H1 (cell line): ENCODE results near the gene ADIPOR1. TPM values are rescaled to one million over a fixed set of nuclear protein-coding genes. Genes with fewer than 3 reads are reported as not detected.
A peak's percentile ranks its signal among the peaks of the same experiment; 100 is the strongest.

Experiments used
- CTCF ChIA-PET: fragments of 300-600 bp; sonication (Branson Sonifier 250); formaldehyde crosslinking; loops from one replicate; lab custom pipeline; 2021; ENCODE audit not compliant: partially characterized antibody; lab: Charles Lee
- POLR2A ChIA-PET: fragments of 300-600 bp; sonication (Branson Sonifier 250); formaldehyde crosslinking; loops from one replicate; lab custom pipeline; 2021; ENCODE audit warnings: inconsistent platforms; ENCODE audit not compliant: partially characterized antibody; lab: Charles Lee
- DNase-seq, 2 experiments: peaks; one replicate each; pipeline versions ENCODE4 v3.0.0 to v3.0.0-alpha.2; 2010 to 2022; ENCODE audit warnings: low spot score in 2 of 2, low read depth in 1 of 2, mixed read lengths in 1 of 2
- FAIRE-seq: peaks from 2 replicates; lab custom pipeline; 2011; peaks lifted over from hg19 to GRCh38; lab: Jason Lieb, UNC
- H2AFZ ChIP-seq: 2 replicates; pipeline ENCODE4 v1.8.1; 2012; ENCODE audit warnings: low read length, inconsistent platforms
- H2AK5ac ChIP-seq: 2 replicates; pipeline ENCODE4 v1.6.1; 2013; ENCODE audit warnings: low read depth, low read length
- H2BK120ac ChIP-seq: replicated peaks from 2 replicates; pipeline ENCODE3; 2013; ENCODE audit warnings: low read depth, low read length, inconsistent platforms
- H2BK12ac ChIP-seq: 2 replicates; pipeline ENCODE4 v1.6.1; 2013; ENCODE audit warnings: low read depth, low read length
- H2BK15ac ChIP-seq: 2 replicates; pipeline ENCODE4 v1.6.1; 2013; ENCODE audit warnings: low read length
- H2BK20ac ChIP-seq: 2 replicates; pipeline ENCODE4 v1.6.1; 2013; ENCODE audit warnings: low read length
- H2BK5ac ChIP-seq: 2 replicates; pipeline ENCODE4 v1.6.1; 2013; ENCODE audit warnings: low read depth, low read length
- H3K14ac ChIP-seq: 2 replicates; pipeline ENCODE4 v1.6.1; 2013; ENCODE audit warnings: inconsistent platforms; ENCODE audit not compliant: insufficient read length
- H3K18ac ChIP-seq: 2 replicates; pipeline ENCODE4 v1.6.1; 2013; ENCODE audit warnings: low read length; ENCODE audit errors: extremely low read depth
- H3K23ac ChIP-seq: 2 replicates; pipeline ENCODE4 v1.6.1; 2013; ENCODE audit warnings: inconsistent platforms; ENCODE audit not compliant: insufficient read length
- H3K23me2 ChIP-seq: 2 replicates; pipeline ENCODE4 v1.6.1; 2013; ENCODE audit warnings: low read depth, low read length
- H3K27ac ChIP-seq: 2 replicates; pipeline ENCODE4 v1.6.1; 2011; ENCODE audit warnings: low read depth, low read length, inconsistent platforms
- H3K27me3 ChIP-seq, 4 experiments: replicated peaks in 1 of 4; 1 replicate in 1 of 4; 2 replicates in 3 of 4; pipeline versions ENCODE4 v1.6.1 to v1.8.1; 2011 to 2013; ENCODE audit warnings: low read length in 3 of 4, mild to moderate bottlenecking in 3 of 4, inconsistent platforms in 2 of 4, mixed read lengths in 2 of 4, moderate library complexity in 1 of 4; ENCODE audit not compliant: control insufficient read depth in 3 of 4, insufficient read depth in 3 of 4; ENCODE audit errors: extremely low read depth in 1 of 4
- H3K36me3 ChIP-seq, 4 experiments: 2 replicates each; pipeline versions ENCODE4 v1.6.1 to v1.8.1; 2011 to 2013; ENCODE audit warnings: mild to moderate bottlenecking in 4 of 4, low read length in 3 of 4, moderate library complexity in 2 of 4, control low read depth in 1 of 4, inconsistent platforms in 1 of 4; ENCODE audit not compliant: insufficient read depth in 4 of 4, control insufficient read depth in 2 of 4
- H3K4ac ChIP-seq: replicated peaks from 2 replicates; pipeline ENCODE3; 2013; ENCODE audit warnings: low read length, low read depth, mixed read lengths, inconsistent platforms; ENCODE audit not compliant: insufficient read length
- H3K4me1 ChIP-seq, 4 experiments: replicated peaks in 1 of 4; 1 replicate in 1 of 4; 2 replicates in 3 of 4; pipeline versions ENCODE4 v1.6.1 to v1.8.1; 2011 to 2013; ENCODE audit warnings: low read length in 3 of 4, inconsistent platforms in 2 of 4, mixed read lengths in 1 of 4; ENCODE audit not compliant: insufficient read depth in 4 of 4, control insufficient read depth in 3 of 4
- H3K4me2 ChIP-seq, 2 experiments: 2 replicates each; pipeline versions ENCODE4 v1.6.1 to v1.8.1; 2011 to 2013; ENCODE audit warnings: low read depth in 2 of 2, low read length in 2 of 2, control low read depth in 1 of 2, inconsistent platforms in 1 of 2, mild to moderate bottlenecking in 1 of 2; ENCODE audit not compliant: insufficient read depth in 1 of 2
- H3K4me3 ChIP-seq, 4 experiments: fragments of 200-600, 300-600 bp in 1 of 4; sonication (generic), shearing (Covaris generic), sonication (Bioruptor Twin) in 1 of 4; 2 replicates each; pipeline versions ENCODE4 v1.5.1 to v1.8.1; 2011 to 2016; ENCODE audit warnings: low read length in 4 of 4, low read depth in 3 of 4, control low read depth in 2 of 4, inconsistent platforms in 2 of 4, mild to moderate bottlenecking in 2 of 4, mixed read lengths in 1 of 4, moderate library complexity in 1 of 4; ENCODE audit not compliant: insufficient read depth in 2 of 4; ENCODE audit errors: extremely low read depth in 1 of 4
- H3K56ac ChIP-seq: replicated peaks from 2 replicates; pipeline ENCODE3; 2013; ENCODE audit warnings: low read depth, mild to moderate bottlenecking, mixed read lengths, low read length, inconsistent platforms; ENCODE audit not compliant: insufficient read length
- H3K79me1 ChIP-seq: 2 replicates; pipeline ENCODE4 v1.6.1; 2013; ENCODE audit warnings: low read depth, low read length, control low read depth
- H3K79me2 ChIP-seq, 2 experiments: 2 replicates each; pipeline versions ENCODE4 v1.6.1 to v1.8.1; 2012 to 2013; ENCODE audit warnings: low read length in 2 of 2, mild to moderate bottlenecking in 2 of 2, inconsistent platforms in 1 of 2; ENCODE audit not compliant: insufficient read depth in 2 of 2, control insufficient read depth in 1 of 2
- H3K9ac ChIP-seq, 4 experiments: replicated peaks in 1 of 4; 1 replicate in 1 of 4; 2 replicates in 3 of 4; pipeline versions ENCODE4 v1.6.1 to v1.8.1; 2011 to 2013; ENCODE audit warnings: low read depth in 3 of 4, low read length in 3 of 4, control low read depth in 2 of 4, mild to moderate bottlenecking in 2 of 4, moderate library complexity in 2 of 4, inconsistent platforms in 1 of 4; ENCODE audit errors: extremely low read depth in 1 of 4
- H3K9me3 ChIP-seq, 2 experiments: 2 replicates each; pipeline versions ENCODE4 v1.6.1 to v1.8.1; 2012 to 2013; ENCODE audit warnings: mild to moderate bottlenecking in 2 of 2, moderate library complexity in 2 of 2, control low read depth in 1 of 2, inconsistent platforms in 1 of 2, low read depth in 1 of 2, low read length in 1 of 2, mixed read lengths in 1 of 2; ENCODE audit not compliant: insufficient read depth in 2 of 2
- H4K20me1 ChIP-seq, 2 experiments: replicated peaks in 1 of 2; 2 replicates each; pipeline versions ENCODE3 to v1.8.1; 2011 to 2013; ENCODE audit warnings: inconsistent platforms in 2 of 2, low read length in 2 of 2, mild to moderate bottlenecking in 1 of 2; ENCODE audit not compliant: insufficient read depth in 2 of 2, control insufficient read depth in 1 of 2
- H4K5ac ChIP-seq: 2 replicates; pipeline ENCODE4 v1.6.1; 2013; ENCODE audit warnings: low read length, low read depth, mixed read lengths, inconsistent platforms; ENCODE audit not compliant: insufficient read length
- H4K8ac ChIP-seq: 2 replicates; pipeline ENCODE4 v1.8.0; 2013; ENCODE audit warnings: mild to moderate bottlenecking, moderate library complexity, low read length, inconsistent platforms; ENCODE audit not compliant: insufficient read depth; ENCODE audit errors: extremely low read depth
- H4K91ac ChIP-seq: replicated peaks from 2 replicates; pipeline ENCODE3; 2013; ENCODE audit warnings: low read length, mixed read lengths, inconsistent platforms; ENCODE audit not compliant: insufficient read length
- BACH1 ChIP-seq: IDR thresholded peaks from 2 replicates; pipeline ENCODE4 v1.6.1; 2012; ENCODE audit warnings: low read length, improper control_type of control experiment
- CBX8 ChIP-seq: fragments of 300-800, 300-1000 bp; sonication (generic); IDR thresholded peaks from 2 replicates; pipeline ENCODE4 v1.7.1; 2016; ENCODE audit warnings: low read depth, low read length, borderline replicate concordance
- KDM4A ChIP-seq: IDR thresholded peaks from one replicate; pipeline ENCODE4 v1.7.1; 2012; ENCODE audit warnings: low read depth, mild to moderate bottlenecking, moderate library complexity, low read length, inconsistent platforms; ENCODE audit not compliant: severe bottlenecking
- NANOG ChIP-seq: IDR thresholded peaks from 2 replicates; pipeline ENCODE4 v1.6.1; 2011; ENCODE audit warnings: low read length, low read depth, mild to moderate bottlenecking, inconsistent platforms; ENCODE audit not compliant: insufficient read depth, poor library complexity, severe bottlenecking
- POLR2A ChIP-seq, 2 experiments: IDR thresholded peaks; 1 replicate in 1 of 2; 2 replicates in 1 of 2; pipeline ENCODE4 v1.6.1; 2011; ENCODE audit warnings: low read depth in 2 of 2, low read length in 2 of 2, mild to moderate bottlenecking in 2 of 2; ENCODE audit errors: control extremely low read depth in 1 of 2
- RBBP5 ChIP-seq: IDR thresholded peaks from 2 replicates; pipeline ENCODE4 v1.7.1; 2012; ENCODE audit warnings: low read depth, mild to moderate bottlenecking, inconsistent platforms, low read length, moderate library complexity, borderline replicate concordance
- SIRT6 ChIP-seq: IDR thresholded peaks from one replicate; pipeline ENCODE4 v1.7.1; 2012; ENCODE audit warnings: low read length, inconsistent platforms
- SP1 ChIP-seq: IDR thresholded peaks from 2 replicates; pipeline ENCODE4 v1.6.1; 2011; ENCODE audit warnings: low read depth, low read length
- SP2 ChIP-seq: IDR thresholded peaks from 2 replicates; pipeline ENCODE4 v1.6.1; 2012; ENCODE audit warnings: mild to moderate bottlenecking, low read length, inconsistent platforms
- TBP ChIP-seq: IDR thresholded peaks from 2 replicates; pipeline ENCODE4 v1.6.1; 2011; ENCODE audit warnings: low read depth, low read length, improper control_type of control experiment
- TCF12 ChIP-seq: IDR thresholded peaks from 2 replicates; pipeline ENCODE4 v1.6.1; 2011; ENCODE audit warnings: low read depth, mild to moderate bottlenecking, low read length
- WGBS, 2 experiments: shearing (Covaris generic) in 1 of 2; methylation state at CpG; one replicate each; pipeline versions ENCODE4 v1.1.6 to v1.1.7; 2013 to 2015; ENCODE audit warnings: low lambda C conversion rate in 2 of 2, mixed read lengths in 2 of 2, inconsistent platforms in 1 of 2, low coverage in 1 of 2, missing lambda C conversion rate in 1 of 2; ENCODE audit not compliant: insufficient replicate concordance in 2 of 2, insufficient coverage in 1 of 2, insufficient read length in 1 of 2; ENCODE audit errors: extremely low coverage in 1 of 2, missing lambda C conversion rate in 1 of 2; 5-methylcytosine and 5-hydroxymethylcytosine counted together
- polyA plus RNA-seq, 7 experiments: library from polyadenylated mRNA; depleted of rRNA in 3 of 7; stranded (reverse) in 5 of 7; unstranded in 2 of 7; fragments of >200 nt in 5 of 7; fragments of 200-250 nt in 2 of 7; gene quantifications; 1 replicate in 5 of 7; 2 replicates in 1 of 7; 4 replicates in 1 of 7; pipeline versions ENCODE4 v1.2.1 to v1.2.3, GENCODE V29; 2011 to 2013; ENCODE audit warnings: missing spikeins in 2 of 7, mixed read lengths in 2 of 7
- total RNA-seq: library from RNA; stranded (reverse); fragmentation: NEBNext Ultra II Directional; extraction: Animal tissue kit (Norgen Biotek cat#: 25700); gene quantifications from 2 replicates; pipeline ENCODE4 v1.2.1, GENCODE V29; 2021
- TF ChIP-seq, protein P1 (sequence below): IDR thresholded peaks from 2 replicates; pipeline ENCODE4 v1.6.1; 2012; ENCODE audit warnings: inconsistent platforms

The ADIPOR1 gene
- total and polyA plus RNA-seq, 2 of the 8 experiments (the other 6 are each of a cell fraction or from before 2014, with no cell fraction given): 69.8 to 118 TPM

- peaks cover 6% of the 10 kb centered on the region for H3K23me2 ChIP-seq
- no peak overlapping the region; the same call in 1 of the 2 replicates for H4K8ac ChIP-seq
- no peak overlapping the region for H2BK20ac ChIP-seq
- H3K4me2 ChIP-seq: peak overlapping the region; percentile 84 to 98
- peaks cover 0 to 5% of the 10 kb centered on the region in 2 experiments for H4K20me1 ChIP-seq
- no peak overlapping the region for H3K14ac ChIP-seq
- H2BK120ac ChIP-seq: no peak overlapping the region
- H3K4me3 ChIP-seq: peak overlapping the region; percentile 80 to 99 (median 84)
- H3K4ac ChIP-seq: peak overlapping the region; percentile 36
- no peak overlapping the region for H3K56ac ChIP-seq
- no peak overlapping the region; the same call in 1 of the 2 replicates for H2BK15ac ChIP-seq
- H3K27me3 ChIP-seq: no peaks in the 10 kb centered on the region
- no peak for DNase-seq
- peaks cover 0 to 3% (median 0%) of the 10 kb centered on the region in 4 experiments; a peak in 1 of 7 replicates for H3K4me1 ChIP-seq
- WGBS, 2 experiments: 14% methylated on average over 9 of the region's 10 CpGs; no CpG with 5 or more reads in 1 of the 2 experiments
- CTCF ChIA-PET: interaction anchor here (1.7 kb wide), 1 partner anchor 41 kb away, joined by 10 read pairs; no protein-coding TSS in a partner anchor
- no peaks in the 10 kb centered on the region for H3K9me3 ChIP-seq
- no peak overlapping the region for H2AK5ac ChIP-seq
- H2BK12ac ChIP-seq: peak overlapping the region; percentile 45; the same call in 1 of the 2 replicates
- POLR2A ChIA-PET: interaction anchor here (0.9 to 1.2 kb wide), 6 partner anchors 12 to 147 kb away, joined by 3 to 4 read pairs (median 3); partner anchors contain the start of gene KLHL12
- no peak for TF ChIP-seq BACH1
- peak; percentile 17 for TF ChIP-seq KDM4A
- 0 out of 2 replicates have a peak, but pooled peaks have one; percentile 23 for TF ChIP-seq TBP
- no peak for TF ChIP-seq POLR2A (IDR thresholded peaks at IDR 0.05; ENCODE audit: control extremely low read depth in 1 of 2, low read depth in 2 of 2, low read length in 2 of 2)
- TF ChIP-seq TCF12: no peak
- TF ChIP-seq RBBP5: no peak
- no peak for TF ChIP-seq SIRT6
- TF ChIP-seq, protein P1, sequence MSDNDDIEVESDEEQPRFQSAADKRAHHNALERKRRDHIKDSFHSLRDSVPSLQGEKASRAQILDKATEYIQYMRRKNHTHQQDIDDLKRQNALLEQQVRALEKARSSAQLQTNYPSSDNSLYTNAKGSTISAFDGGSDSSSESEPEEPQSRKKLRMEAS: no peak
- no peak for TF ChIP-seq NANOG
- TF ChIP-seq SP2: no peak
- TF ChIP-seq CBX8: no peak
- no peak for TF ChIP-seq SP1
- peak overlapping the region; percentile 3 for H4K5ac ChIP-seq
- H3K18ac ChIP-seq: peak overlapping the region; percentile 81; the same call in 1 of the 2 replicates
- FAIRE-seq: no peak
- H2AFZ ChIP-seq: peak overlapping the region; percentile 92
- no peak overlapping the region for H2BK5ac ChIP-seq
- peak overlapping the region; percentile 73 to 92 (median 82) for H3K9ac ChIP-seq
- H3K79me1 ChIP-seq: no peaks in the 10 kb centered on the region; the same call in 1 of the 2 replicates
- H4K91ac ChIP-seq: no peak overlapping the region
- no peak overlapping the region for H3K27ac ChIP-seq
- H3K36me3 ChIP-seq: peaks cover 0 to under 1% (median 0%) of the 10 kb centered on the region in 4 experiments; a peak in 1 of 8 replicates
- peaks cover 10 to 41% of the 10 kb centered on the region in 2 experiments for H3K79me2 ChIP-seq
- H3K23ac ChIP-seq: no peak overlapping the region
Measured at GRCh38 chr1:202958544-202959275, 598 bp upstream of the ADIPOR1 start.
